DMS 273 (cell line): ENCODE results near the gene CPSF3.

Experiments used
- DNase-seq: peaks from one replicate; lab custom pipeline; 2025; ENCODE audit not compliant: unreplicated experiment; lab: John Stamatoyannopoulos, UW

CPSF3 gene

GRCh38 chr2:9462886-9463697, 39.6 kb downstream of the CPSF3 start:
- DNase-seq: peak; percentile 67

- peak; percentile 79 for DNase-seq
Measured at GRCh38 chr2:9463698-9464034, 40.2 kb downstream of the CPSF3 start.

DNA sequence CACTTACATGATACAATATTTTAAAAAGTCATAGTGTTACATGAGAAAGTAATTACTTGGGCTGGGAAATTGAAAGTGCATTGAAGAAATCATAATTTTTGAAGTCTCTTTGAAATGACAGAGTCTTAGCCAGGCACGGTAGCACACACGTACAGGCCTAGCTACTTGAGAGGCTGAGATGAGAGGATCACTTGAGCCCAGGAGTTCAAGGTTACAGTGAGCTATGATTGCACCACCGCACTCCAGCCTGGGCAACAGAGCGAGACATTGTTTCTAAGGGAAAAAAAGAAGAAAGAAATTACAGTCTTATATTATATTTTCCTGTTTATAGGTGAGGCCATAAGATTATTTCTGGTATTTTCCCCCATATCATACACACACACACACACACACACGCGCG, 41.7 kb downstream of the CPSF3 start:
- DNase-seq: no peak

DNA sequence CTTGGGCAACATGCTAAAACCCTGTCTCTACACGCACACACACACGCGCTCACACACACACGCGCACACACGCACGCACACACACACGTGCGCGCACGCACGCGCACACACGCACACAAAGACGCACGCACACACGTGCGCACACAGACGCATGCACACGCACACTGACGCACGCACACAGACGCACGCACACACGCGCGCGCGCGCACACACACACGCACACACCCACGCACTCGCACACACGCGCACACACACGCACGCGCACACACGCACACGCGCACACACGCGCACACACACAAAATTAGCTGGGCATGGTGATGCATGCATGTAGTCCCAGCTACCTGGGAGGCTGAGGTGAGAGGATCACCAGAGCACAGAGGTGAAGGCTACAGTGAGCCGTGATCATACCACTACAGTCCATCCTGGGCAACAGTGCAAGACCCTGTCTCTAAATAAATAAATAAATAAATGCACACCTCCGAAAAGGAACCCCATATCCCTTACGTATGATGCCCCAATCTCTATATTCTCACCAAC, 42.8 kb downstream of the CPSF3 start:
- no peak for DNase-seq

GRCh38 chr2:9467687-9468086, 44.2 kb downstream of the CPSF3 start:
- no peak for DNase-seq

GRCh38 chr2:9471206-9471605, 47.8 kb downstream of the CPSF3 start:
- DNase-seq: no peak

GRCh38 chr2:9472511-9472910, 49.1 kb downstream of the CPSF3 start:
- no peak for DNase-seq

- peak; percentile 30 for DNase-seq
Measured at GRCh38 chr2:9473308-9473984, 50.0 kb downstream of the CPSF3 start.

DNA sequence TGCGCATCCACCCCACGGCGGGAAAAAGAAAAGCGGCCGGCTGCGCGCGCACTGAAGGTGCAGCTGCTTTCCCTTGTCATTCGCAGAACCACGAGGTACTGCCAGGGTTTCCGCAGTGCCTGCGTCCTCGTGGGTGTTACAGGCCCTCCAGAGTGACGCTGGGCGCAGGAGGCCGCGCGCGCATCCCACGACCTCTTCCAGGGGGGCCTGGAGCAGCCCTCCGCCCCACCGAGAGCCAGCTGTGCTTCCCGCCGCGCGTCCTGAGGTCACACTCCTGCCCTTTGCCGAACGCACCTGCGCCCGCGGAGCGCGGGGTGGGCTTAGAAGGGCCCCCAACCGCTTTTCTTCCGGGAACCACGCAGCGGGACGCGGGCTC, 50.5 kb downstream of the CPSF3 start:
- DNase-seq: peak; percentile 53

DNA sequence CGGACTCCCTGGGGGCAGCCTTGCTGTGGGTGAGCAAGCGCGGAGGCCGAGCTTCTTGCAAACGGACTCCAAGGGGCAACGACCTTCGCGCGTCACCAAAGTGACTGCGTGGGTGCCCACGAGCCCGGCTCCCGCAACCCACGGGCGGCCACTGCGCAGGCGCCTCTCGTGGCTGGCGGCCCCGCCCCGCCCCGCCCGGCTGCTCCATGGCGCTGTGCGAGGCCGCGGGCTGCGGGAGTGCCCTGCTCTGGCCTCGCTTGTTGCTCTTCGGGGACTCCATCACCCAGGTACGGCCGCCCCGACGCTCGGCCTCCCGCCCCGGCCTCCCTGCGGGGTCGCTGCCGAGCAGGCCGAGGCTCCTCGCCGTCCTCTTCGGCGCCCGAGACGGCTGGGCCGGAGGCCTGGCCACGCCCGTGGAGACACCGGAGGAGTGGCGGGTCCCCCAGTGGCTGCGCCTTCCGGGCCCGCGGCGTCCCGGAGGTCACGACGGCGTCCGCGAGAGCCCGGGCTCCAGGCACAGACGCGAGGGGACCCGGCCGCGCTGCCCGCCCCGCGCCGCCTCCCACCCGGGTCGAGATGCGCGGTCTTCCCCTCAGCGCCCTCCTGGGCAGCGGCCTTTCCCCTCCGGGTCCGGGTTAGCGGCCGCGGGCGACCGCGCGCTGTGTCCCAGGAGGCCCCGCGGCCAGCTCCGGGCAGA, 51.1 kb downstream of the CPSF3 start, which contains the start of gene IAH1:
Gene IAH1 (plus strand): TSS at position 191 of the 697 bp plus-strand sequence. CDS start 16 bp downstream, at position 207.
- peak; percentile 74 for DNase-seq

GRCh38 chr2:9477914-9478313, 54.5 kb downstream of the CPSF3 start:
- no peak for DNase-seq

GRCh38 chr2:9478526-9478925, 55.1 kb downstream of the CPSF3 start:
- DNase-seq: no peak

DNA sequence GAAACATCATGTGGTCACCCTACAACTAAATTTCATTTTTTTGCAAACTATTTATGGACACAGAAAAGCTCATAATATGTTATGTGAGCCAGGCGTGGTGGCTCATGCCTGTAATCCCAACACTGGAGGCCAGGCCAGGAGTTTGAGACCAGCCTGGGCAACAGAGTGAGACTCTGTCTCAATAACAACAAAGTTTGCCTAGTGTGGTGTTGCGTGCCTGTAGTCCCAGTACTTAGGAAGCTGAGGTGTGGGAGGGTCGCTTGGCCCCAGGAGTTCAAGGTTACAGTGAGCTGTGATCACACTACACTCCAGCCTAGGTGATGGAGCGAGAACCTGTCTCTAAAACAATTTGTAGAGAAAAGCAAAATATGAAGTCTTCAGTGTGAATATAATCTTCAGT, 56.7 kb downstream of the CPSF3 start:
- DNase-seq: no peak

GRCh38 chr2:9483107-9483506, 59.7 kb downstream of the CPSF3 start:
- no peak for DNase-seq

DNA sequence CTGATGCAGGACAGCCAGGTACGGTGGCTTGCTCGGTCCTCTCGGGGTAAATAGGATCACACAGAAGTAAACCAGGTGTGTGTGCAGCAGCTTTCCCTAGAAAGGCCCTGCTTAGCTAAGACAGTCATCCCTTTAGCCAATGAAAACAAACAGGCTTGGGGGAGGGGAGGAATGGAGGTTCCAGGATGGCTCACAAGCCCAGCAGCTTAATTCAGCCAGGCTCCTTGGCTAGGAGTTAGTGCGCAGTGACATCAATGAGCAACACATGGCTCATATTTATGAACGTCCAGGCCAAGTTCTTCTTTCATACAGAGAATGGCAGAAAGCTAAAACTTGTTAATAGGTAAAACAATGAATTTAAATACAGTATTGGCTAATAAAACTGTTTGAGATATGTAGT, 61.1 kb downstream of the CPSF3 start:
- no peak for DNase-seq

- no peak for DNase-seq
Measured at GRCh38 chr2:9488583-9489547, 65.4 kb downstream of the CPSF3 start.

- no peak for DNase-seq
Measured at GRCh38 chr2:9490789-9491188, 67.3 kb downstream of the CPSF3 start.

DNA sequence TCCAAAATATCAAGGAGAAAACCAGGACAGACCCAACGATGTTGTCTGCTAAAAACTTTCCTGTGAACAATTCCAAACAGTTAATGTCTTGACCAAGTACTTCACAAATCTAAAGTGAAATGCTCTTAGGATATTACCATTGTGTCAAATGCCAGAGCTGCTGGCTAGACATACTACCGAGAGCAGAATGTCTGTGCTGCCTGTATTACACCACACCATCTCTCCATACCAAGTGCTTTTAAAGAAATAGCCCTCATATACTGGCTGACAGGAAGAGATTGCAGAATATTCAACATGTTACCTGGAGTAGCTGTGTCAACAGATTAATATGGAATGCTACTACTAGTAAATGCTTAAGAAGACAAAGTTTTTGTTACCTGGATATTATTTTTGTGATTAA, 69.5 kb downstream of the CPSF3 start:
- DNase-seq: no peak

DNA sequence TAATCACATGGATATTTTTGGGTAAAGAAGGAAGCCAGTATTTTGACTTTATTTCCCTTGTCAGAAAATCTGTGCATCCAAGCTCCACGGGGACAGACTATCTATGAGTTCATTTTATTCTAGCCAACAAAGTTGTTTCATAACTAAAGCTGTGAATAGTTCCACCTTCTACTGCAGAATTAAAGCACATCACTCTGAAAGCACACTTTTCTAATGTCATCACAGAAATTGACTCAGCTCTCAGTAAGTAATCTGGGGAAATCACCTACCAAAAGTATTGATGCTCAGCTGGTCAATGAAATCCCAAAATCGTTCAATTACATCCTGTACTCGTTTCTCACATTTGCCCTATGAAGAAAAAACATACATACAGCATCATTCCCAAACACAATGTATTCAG, 70.0 kb downstream of the CPSF3 start:
- DNase-seq: no peak

DNA sequence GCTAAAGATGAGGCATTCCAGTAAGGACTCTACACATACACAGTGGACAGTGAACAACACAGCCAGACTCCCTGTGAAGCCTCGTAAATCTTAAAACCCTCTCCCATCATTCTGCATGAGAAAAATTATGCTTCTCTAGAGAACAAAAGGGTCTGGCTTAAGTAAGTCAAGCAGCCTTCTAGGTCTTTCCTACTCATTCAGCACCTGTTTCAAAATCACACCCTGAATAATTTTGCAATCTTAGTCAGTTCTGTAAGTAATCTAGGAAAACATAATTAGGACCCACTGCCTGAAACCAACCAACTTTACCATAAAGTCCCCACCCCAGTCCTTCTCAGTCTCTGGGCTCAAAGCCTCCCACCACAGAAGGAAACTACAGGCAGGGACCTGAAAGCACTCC, 70.6 kb downstream of the CPSF3 start:
- no peak for DNase-seq

DNA sequence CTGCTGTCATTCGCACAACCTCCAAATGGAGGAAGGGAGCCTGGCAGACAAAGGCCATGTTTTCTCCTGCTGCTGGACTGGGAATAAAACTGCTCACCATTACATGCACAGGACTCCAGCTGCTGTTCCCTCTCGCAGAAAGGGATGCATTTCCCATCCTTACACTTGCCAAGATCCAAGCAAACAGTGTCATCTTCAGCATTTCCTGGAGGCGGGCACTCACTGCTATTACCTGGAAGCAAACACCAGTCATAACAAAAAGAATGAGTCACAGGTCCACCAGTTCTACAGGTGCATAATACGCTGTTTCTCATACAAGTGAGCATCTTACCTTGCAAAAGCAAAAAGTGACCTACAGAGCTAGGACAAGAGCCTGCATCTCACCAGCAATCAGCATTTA, 73.6 kb downstream of the CPSF3 start:
- DNase-seq: no peak
